HL-60 (cell line): ENCODE measurements around the gene TENM4.

Experiments used
- DNase-seq, 2 experiments: peaks; one replicate each; pipeline ENCODE4 v3.0.0-alpha.2; 2010 to 2020; ENCODE audit warnings: low read depth in 1 of 2, low spot score in 1 of 2
- H3K27ac ChIP-seq: fragments of 250-450 bp; sonication (Bioruptor Pico); replicated peaks from 2 replicates; pipeline ENCODE4 v1.5.1; 2020; ENCODE audit warnings: mild to moderate bottlenecking, moderate library complexity
- H3K27me3 ChIP-seq: fragments of 250-450 bp; sonication (Bioruptor Pico); 2 replicates; pipeline ENCODE4 v1.5.1; 2021; ENCODE audit warnings: mild to moderate bottlenecking, moderate library complexity; ENCODE audit not compliant: insufficient read depth, poor library complexity, severe bottlenecking
- H3K4me3 ChIP-seq: replicated peaks from 2 replicates; pipeline ENCODE4 v1.5.1; 2011; ENCODE audit warnings: mild to moderate bottlenecking, control low read depth, low read length; ENCODE audit not compliant: insufficient read depth
- CTCF ChIP-seq: IDR thresholded peaks from one replicate; pipeline ENCODE4 v1.5.1; 2011; ENCODE audit warnings: low read length, control low read depth, inconsistent platforms; ENCODE audit not compliant: insufficient read depth
- GABPA ChIP-seq: IDR thresholded peaks from 2 replicates; pipeline ENCODE4 v1.6.1; 2012; ENCODE audit warnings: low read depth
- POLR2AphosphoS5 ChIP-seq: IDR thresholded peaks from 2 replicates; pipeline ENCODE4 v1.6.1; 2012; ENCODE audit warnings: low read depth
- REST ChIP-seq: IDR thresholded peaks from 2 replicates; pipeline ENCODE4 v1.6.1; 2012; ENCODE audit warnings: low read depth; ENCODE audit not compliant: insufficient replicate concordance
- SPI1 ChIP-seq: IDR thresholded peaks from 2 replicates; pipeline ENCODE4 v1.6.1; 2012; ENCODE audit warnings: low read depth, mild to moderate bottlenecking, borderline replicate concordance

The TENM4 gene

GRCh38 chr11:78833237-78833636, 607.6 kb downstream of the TENM4 start:
- no peak overlapping the region for H3K4me3 ChIP-seq
- peaks cover 7% of the 10 kb centered on the region for H3K27me3 ChIP-seq
- no peak for TF ChIP-seq CTCF
- no peak for TF ChIP-seq GABPA
- no peak for TF ChIP-seq POLR2AphosphoS5
- no peak for TF ChIP-seq SPI1
- no peak for TF ChIP-seq REST
- no peak for DNase-seq
- no peak overlapping the region for H3K27ac ChIP-seq

GRCh38 chr11:78832226-78832947, 608.4 kb downstream of the TENM4 start:
- H3K27ac ChIP-seq = no peak overlapping the region
- peaks cover 7% of the 10 kb centered on the region for H3K27me3 ChIP-seq
- H3K4me3 ChIP-seq = no peak overlapping the region
- no peak for TF ChIP-seq SPI1
- DNase-seq = no peak

GRCh38 chr11:78831571-78831970, 609.3 kb downstream of the TENM4 start:
- H3K4me3 ChIP-seq = no peak overlapping the region
- peaks cover 6% of the 10 kb centered on the region for H3K27me3 ChIP-seq
- TF ChIP-seq CTCF (no peak), REST (no peak), SPI1 (no peak), POLR2AphosphoS5 (no peak), GABPA (no peak)
- no peak overlapping the region for H3K27ac ChIP-seq
- DNase-seq = no peak

- Histone ChIP-seq H3K27me3 (peaks cover 3% of the 10 kb centered on the region), H3K4me3 (no peak overlapping the region), H3K27ac (no peak overlapping the region)
- DNase-seq = no peak
- TF ChIP-seq POLR2AphosphoS5 (no peak), GABPA (no peak), SPI1 (no peak), REST (no peak), CTCF (no peak)
Observed at GRCh38 chr11:78830277-78830819, 610.5 kb downstream of the TENM4 start.
